Coronary artery (tissue), 2 donors: ENCODE measurements around the gene SOX11.

ENCODE experiments used
- DNase-seq: peaks from one replicate; pipeline ENCODE4 v3.0.0-alpha.2; 2017; ENCODE audit warnings: low spot score
- H3K27ac ChIP-seq, 2 donors: fragments of 200-600 bp; sonication (generic); one replicate each; pipeline ENCODE4 v1.5.1; 2016 to 2019
- H3K4me3 ChIP-seq: fragments of 200-600 bp; sonication (generic); 2 replicates; pipeline ENCODE4 v1.5.1; 2016; ENCODE audit warnings: mild to moderate bottlenecking, moderate library complexity
- TF ChIP-seq, protein P1 (sequence below): fragments of 200-600 bp; sonication (generic); IDR thresholded peaks from one replicate; pipeline ENCODE4 v1.5.1; 2019; ENCODE audit warnings: antibody characterized with exemption

SOX11 gene

DNA sequence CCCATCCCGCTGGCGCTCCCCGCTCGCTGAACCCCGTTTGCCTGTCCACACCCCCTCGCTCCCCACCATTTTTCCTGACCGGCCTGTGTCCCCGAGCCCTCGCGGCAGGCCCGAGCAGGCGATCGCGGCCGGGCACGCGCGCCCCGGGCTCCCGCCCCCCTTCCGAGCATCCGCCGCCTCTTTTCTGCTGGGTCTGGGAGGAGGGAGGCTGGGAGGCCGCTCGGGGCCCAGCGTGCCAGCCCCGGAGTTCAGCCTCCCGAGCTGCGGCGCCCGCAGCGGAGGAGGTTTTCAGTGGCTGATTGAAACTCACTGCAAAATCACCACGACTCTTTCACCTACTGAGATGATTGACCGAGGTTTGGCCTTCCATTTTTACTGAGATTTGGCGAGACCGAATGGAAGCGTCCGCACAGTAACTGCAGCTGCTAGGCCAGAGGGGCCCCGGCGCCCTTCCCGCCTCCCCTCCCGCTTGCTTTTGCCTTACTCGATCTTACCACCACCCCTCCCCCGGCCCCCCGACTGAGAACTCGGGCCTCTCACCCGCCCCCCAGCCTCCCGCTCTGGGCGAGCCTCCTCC, 4.8 kb downstream of the SOX11 start:
- Histone ChIP-seq H3K4me3 (peak overlapping the region; percentile 70), H3K27ac (no peak overlapping the region)
- DNase-seq, result no peak
- TF ChIP-seq, protein P1, sequence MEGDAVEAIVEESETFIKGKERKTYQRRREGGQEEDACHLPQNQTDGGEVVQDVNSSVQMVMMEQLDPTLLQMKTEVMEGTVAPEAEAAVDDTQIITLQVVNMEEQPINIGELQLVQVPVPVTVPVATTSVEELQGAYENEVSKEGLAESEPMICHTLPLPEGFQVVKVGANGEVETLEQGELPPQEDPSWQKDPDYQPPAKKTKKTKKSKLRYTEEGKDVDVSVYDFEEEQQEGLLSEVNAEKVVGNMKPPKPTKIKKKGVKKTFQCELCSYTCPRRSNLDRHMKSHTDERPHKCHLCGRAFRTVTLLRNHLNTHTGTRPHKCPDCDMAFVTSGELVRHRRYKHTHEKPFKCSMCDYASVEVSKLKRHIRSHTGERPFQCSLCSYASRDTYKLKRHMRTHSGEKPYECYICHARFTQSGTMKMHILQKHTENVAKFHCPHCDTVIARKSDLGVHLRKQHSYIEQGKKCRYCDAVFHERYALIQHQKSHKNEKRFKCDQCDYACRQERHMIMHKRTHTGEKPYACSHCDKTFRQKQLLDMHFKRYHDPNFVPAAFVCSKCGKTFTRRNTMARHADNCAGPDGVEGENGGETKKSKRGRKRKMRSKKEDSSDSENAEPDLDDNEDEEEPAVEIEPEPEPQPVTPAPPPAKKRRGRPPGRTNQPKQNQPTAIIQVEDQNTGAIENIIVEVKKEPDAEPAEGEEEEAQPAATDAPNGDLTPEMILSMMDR, result no peak

DNA sequence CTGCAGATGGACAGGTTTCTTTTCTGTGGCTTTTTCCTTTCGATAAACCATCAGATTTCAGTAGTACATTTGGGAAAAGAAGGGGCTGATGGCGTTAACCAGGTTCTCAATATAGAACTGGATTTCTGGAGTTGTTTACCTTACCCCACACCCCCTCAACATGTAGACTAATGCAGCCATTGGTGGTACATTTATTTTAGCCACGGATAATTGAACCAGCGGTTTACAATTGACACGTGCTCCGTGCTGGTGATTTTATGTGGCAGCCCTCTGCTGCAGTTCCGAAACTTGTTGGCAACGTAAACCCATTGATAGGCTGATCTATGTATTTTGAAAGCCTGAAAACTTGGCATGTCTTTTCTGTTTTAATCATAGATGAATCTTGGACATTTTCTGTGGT, 5.4 kb downstream of the SOX11 start:
- Histone ChIP-seq H3K27ac (no peak overlapping the region), H3K4me3 (peak overlapping the region; percentile 70)
- DNase-seq, result no peak
- TF ChIP-seq, protein P1, result no peak

DNA sequence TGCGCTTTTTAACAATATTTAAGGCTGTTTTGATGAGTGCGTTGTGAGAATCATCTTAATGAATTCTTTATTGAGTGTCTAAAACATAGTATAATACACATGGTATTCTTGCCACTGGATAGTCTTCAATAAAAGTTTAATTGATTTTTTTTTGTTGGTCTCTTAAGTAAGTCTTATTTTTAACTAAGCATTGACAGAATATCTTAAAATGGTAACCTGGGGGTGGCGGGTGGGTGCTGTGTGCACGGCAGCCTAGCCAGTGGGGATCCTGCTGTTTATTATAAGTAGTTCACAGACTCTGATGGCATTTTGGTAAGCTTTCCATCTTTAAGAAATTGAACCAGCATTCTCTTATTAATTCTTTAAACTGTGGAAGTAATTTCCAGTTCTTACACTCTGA, 6.0 kb downstream of the SOX11 start:
- no peak for DNase-seq
- H3K4me3 ChIP-seq, result no peak overlapping the region

DNA sequence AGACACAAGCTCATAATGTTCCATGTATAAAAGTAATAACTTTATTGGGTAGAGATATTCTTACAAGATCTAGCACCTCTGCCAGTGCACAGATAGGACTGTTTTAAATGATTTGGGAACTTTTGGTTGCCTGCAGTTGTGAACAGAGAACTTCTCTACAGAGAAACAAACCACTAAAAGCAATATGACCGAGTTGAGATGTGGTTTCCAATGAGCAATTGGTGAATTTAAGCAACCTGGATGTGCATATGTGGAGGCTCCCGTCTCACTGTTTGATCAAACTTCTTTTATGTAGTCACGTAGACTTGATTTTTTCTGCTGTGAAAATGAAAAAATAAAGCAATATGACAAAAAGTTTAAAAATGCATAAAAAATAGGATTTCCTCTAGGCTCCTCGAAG, 7.8 kb downstream of the SOX11 start:
- no peak for DNase-seq
- TF ChIP-seq, protein P1, result no peak
- Histone ChIP-seq H3K4me3 (no peak overlapping the region), H3K27ac (no peak overlapping the region)

More for the DNA sequence above, 6.0 kb downstream of the SOX11 start:
- TF ChIP-seq, protein P1, result no peak
- H3K27ac ChIP-seq, result no peak overlapping the region

DNA sequence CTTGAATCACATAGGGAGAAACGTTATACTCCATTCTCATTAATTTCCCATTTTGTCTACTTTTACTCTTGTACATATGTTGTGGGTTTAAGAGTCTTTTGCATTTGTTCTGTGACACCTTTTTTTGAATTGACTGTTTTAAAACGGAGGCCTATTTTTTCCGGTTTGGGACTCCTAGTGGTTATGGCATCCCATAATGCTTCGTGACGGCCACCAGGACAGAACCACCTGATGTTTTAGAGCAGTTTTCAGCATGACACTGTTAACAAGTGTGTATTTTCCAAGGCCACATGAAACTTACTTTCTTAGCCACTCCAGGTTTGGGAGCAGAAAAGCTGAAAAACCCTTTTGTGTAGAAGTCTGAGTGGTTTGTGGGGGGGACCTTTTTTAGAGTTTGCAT, 8.4 kb downstream of the SOX11 start:
- TF ChIP-seq, protein P1, result no peak
- Histone ChIP-seq H3K27ac (no peak overlapping the region), H3K4me3 (no peak overlapping the region)
- DNase-seq, result no peak

DNA sequence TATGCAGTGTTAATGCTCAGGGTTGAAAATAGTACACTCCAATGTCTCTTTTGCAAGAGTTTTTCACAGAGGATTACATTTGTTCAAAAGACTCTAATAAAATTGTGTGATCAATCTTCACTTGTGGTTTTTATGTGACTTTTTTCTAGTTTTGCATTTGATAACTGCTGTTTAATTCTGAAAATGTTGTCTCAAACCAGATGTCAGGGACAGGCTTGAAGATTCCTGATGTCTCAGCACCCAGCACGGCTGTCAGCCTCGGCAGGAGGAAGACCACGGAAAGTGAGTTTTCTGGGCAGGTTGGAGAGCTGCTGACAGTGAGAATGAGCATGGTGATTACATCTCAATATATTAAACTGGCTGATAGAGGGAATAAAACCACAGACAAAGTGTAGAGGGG, 9.1 kb downstream of the SOX11 start:
- no peak for DNase-seq
- Histone ChIP-seq H3K4me3 (no peak overlapping the region), H3K27ac (no peak overlapping the region)
- TF ChIP-seq, protein P1, result no peak

DNA sequence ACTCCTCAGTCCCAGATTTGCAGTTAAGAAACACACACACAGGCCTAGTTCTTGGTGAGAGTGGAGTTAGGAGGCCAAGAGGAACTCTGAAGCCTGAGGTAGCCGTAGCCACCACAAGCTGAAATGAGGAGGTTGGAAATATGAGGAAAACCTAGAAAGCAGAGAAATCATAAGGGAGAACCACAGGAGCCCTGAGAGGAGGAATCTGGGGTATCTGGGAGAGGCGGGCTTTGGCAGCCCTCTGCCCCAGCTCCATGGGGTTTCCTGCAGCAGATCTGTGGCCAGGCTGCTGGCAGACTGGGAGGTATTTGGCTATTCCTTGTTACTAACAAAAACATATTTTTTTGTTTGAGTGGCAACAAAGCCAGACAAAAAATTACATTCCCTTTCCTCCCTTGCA, 11.0 kb downstream of the SOX11 start:
- no peak for DNase-seq
- Histone ChIP-seq H3K4me3 (no peak overlapping the region), H3K27ac (no peak overlapping the region)
- TF ChIP-seq, protein P1, result no peak
